ENCODE measurements around the gene TFB2M. TPM values are rescaled to one million over a fixed set of nuclear protein-coding genes. Genes with fewer than 3 reads are reported as not detected.

The TFB2M gene
- polyA plus RNA-seq, 3 donors = 4.9 to 9.7 (median 7.9) TPM

- Histone ChIP-seq H3K4me1 (ENCODE audit: control insufficient read depth in 1 of 2, insufficient read depth in 2 of 2, low read length in 2 of 2) (peaks cover 3 to 4% of the 10 kb centered on the region in 2 donors), H3K4me3 (replicated peaks in 1 of 3; ENCODE audit: low read depth in 2 of 3, low read length in 3 of 3) (no peak overlapping the region), H3K36me3 (replicated peaks in 1 of 2; ENCODE audit: control insufficient read depth in 1 of 2, insufficient read depth in 2 of 2, low read length in 2 of 2) (no peaks in the 10 kb centered on the region), H3K27ac (ENCODE audit: low read depth in 1 of 2, low read length in 2 of 2) (no peak overlapping the region), H2AFZ (ENCODE audit: insufficient read depth, low read depth, low read length, poor library complexity, severe bottlenecking) (no peak overlapping the region), H3K79me2 (ENCODE audit: insufficient read depth, low read length) (no peaks in the 10 kb centered on the region), H3K27me3 (ENCODE audit: control insufficient read depth in 2 of 2, insufficient read depth in 2 of 2, low read length in 2 of 2) (no peaks in the 10 kb centered on the region), H4K20me1 (ENCODE audit: insufficient read depth, low read length) (no peaks in the 10 kb centered on the region), H3K9ac (ENCODE audit: insufficient read depth, low read length, poor library complexity, severe bottlenecking) (no peak overlapping the region), H3K4me2 (replicated peaks; ENCODE audit: extremely low read depth, low read length, poor library complexity, severe bottlenecking) (no peak overlapping the region), H3K9me3 (replicated peaks in 1 of 2; ENCODE audit: control insufficient read depth in 1 of 2, insufficient read depth in 1 of 2, low read length in 2 of 2) (peaks cover 16 to 41% of the 10 kb centered on the region in 2 donors)
- Mint-ChIP-seq H3K9me3 (peaks cover 11 to 53% (median 37%) of the 10 kb centered on the region in 7 donors), H3K36me3 (no peaks in the 10 kb centered on the region), H3K27me3 (ENCODE audit: low read depth in 3 of 3) (peaks cover 0 to 2% (median 0%) of the 10 kb centered on the region in 3 donors), H3K27ac (no peak overlapping the region), H3K4me1 (peaks cover 6% of the 10 kb centered on the region), H3K4me3 (no peak overlapping the region)
- intact Hi-C loops (cut with micrococcal nuclease) = no loop called here
- no peak for DNase-seq
- WGBS (ENCODE audit: insufficient coverage) = no CpG with 5 or more reads among the region's 1 CpG
- TF ChIP-seq, protein P1, sequence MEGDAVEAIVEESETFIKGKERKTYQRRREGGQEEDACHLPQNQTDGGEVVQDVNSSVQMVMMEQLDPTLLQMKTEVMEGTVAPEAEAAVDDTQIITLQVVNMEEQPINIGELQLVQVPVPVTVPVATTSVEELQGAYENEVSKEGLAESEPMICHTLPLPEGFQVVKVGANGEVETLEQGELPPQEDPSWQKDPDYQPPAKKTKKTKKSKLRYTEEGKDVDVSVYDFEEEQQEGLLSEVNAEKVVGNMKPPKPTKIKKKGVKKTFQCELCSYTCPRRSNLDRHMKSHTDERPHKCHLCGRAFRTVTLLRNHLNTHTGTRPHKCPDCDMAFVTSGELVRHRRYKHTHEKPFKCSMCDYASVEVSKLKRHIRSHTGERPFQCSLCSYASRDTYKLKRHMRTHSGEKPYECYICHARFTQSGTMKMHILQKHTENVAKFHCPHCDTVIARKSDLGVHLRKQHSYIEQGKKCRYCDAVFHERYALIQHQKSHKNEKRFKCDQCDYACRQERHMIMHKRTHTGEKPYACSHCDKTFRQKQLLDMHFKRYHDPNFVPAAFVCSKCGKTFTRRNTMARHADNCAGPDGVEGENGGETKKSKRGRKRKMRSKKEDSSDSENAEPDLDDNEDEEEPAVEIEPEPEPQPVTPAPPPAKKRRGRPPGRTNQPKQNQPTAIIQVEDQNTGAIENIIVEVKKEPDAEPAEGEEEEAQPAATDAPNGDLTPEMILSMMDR (IDR thresholded peaks at IDR 0.05) = no peak
Observed at GRCh38 chr1:246532519-246532918, 33.5 kb downstream of the TFB2M start.

- peaks cover 0 to 3% (median 2%) of the 10 kb centered on the region in 3 donors for H3K27me3 Mint-ChIP-seq (ENCODE audit: low read depth in 3 of 3)
Observed at GRCh38 chr1:246530482-246530881, 35.6 kb downstream of the TFB2M start.

More at GRCh38 chr1:246530482-246530881, 35.6 kb downstream of the TFB2M start:
- TF ChIP-seq, protein P1 (IDR thresholded peaks at IDR 0.05) = no peak
- Histone ChIP-seq H3K4me3 (replicated peaks in 1 of 3; ENCODE audit: low read depth in 2 of 3, low read length in 3 of 3) (no peak overlapping the region), H3K27ac (ENCODE audit: low read depth in 1 of 2, low read length in 2 of 2) (no peak overlapping the region), H3K27me3 (ENCODE audit: control insufficient read depth in 2 of 2, insufficient read depth in 2 of 2, low read length in 2 of 2) (no peaks in the 10 kb centered on the region), H3K36me3 (replicated peaks in 1 of 2; ENCODE audit: control insufficient read depth in 1 of 2, insufficient read depth in 2 of 2, low read length in 2 of 2) (no peaks in the 10 kb centered on the region), H3K9ac (ENCODE audit: insufficient read depth, low read length, poor library complexity, severe bottlenecking) (no peak overlapping the region), H3K9me3 (replicated peaks in 1 of 2; ENCODE audit: control insufficient read depth in 1 of 2, insufficient read depth in 1 of 2, low read length in 2 of 2) (peaks cover 23 to 54% of the 10 kb centered on the region in 2 donors), H3K79me2 (ENCODE audit: insufficient read depth, low read length) (no peaks in the 10 kb centered on the region), H2AFZ (ENCODE audit: insufficient read depth, low read depth, low read length, poor library complexity, severe bottlenecking) (no peak overlapping the region), H4K20me1 (ENCODE audit: insufficient read depth, low read length) (no peaks in the 10 kb centered on the region), H3K4me2 (replicated peaks; ENCODE audit: extremely low read depth, low read length, poor library complexity, severe bottlenecking) (no peak overlapping the region), H3K4me1 (ENCODE audit: control insufficient read depth in 1 of 2, insufficient read depth in 2 of 2, low read length in 2 of 2) (peaks cover 7 to 10% of the 10 kb centered on the region in 2 donors)
- Mint-ChIP-seq H3K27ac (no peak overlapping the region), H3K36me3 (peaks cover 0 to 3% of the 10 kb centered on the region in 2 donors), H3K4me1 (peaks cover 11% of the 10 kb centered on the region), H3K4me3 (no peak overlapping the region), H3K9me3 (peaks cover 22 to 65% (median 50%) of the 10 kb centered on the region in 7 donors)
- no peak for DNase-seq
- 77% methylated on average over 1 of the region's 2 CpGs for WGBS (ENCODE audit: insufficient coverage)
- intact Hi-C loops (cut with micrococcal nuclease) = no loop called here

Measured in CD14-positive monocyte (primary cell).